Parathyroid adenoma (tissue), 2 donors: ENCODE data around the gene STON2.

ENCODE experiments used
- H2AFZ ChIP-seq: fragments of 300-600 bp; sonication (generic); one replicate; pipeline ENCODE4 v1.7.0; 2017; ENCODE audit warnings: antibody characterized with exemption, mild to moderate bottlenecking
- H3K27ac ChIP-seq: fragments of 300-600 bp; sonication (generic); one replicate; pipeline ENCODE4 v1.7.0; 2017
- H3K27me3 ChIP-seq: fragments of 300-600 bp; sonication (generic); one replicate; pipeline ENCODE4 v1.7.0; 2017; ENCODE audit warnings: low read length; ENCODE audit not compliant: control insufficient read depth, insufficient read depth
- H3K36me3 ChIP-seq: fragments of 300-600 bp; sonication (generic); one replicate; pipeline ENCODE4 v1.7.0; 2017; ENCODE audit warnings: low read length; ENCODE audit not compliant: control insufficient read depth, insufficient read depth
- H3K4me1 ChIP-seq: fragments of 300-600 bp; sonication (generic); one replicate; pipeline ENCODE4 v1.7.0; 2017; ENCODE audit warnings: control low read depth
- H3K4me2 ChIP-seq: fragments of 300-600 bp; sonication (generic); one replicate; pipeline ENCODE4 v1.7.0; 2017; ENCODE audit warnings: low read length
- H3K4me3 ChIP-seq: fragments of 300-600 bp; sonication (generic); one replicate; pipeline ENCODE4 v1.7.0; 2017; ENCODE audit warnings: low read depth, low read length
- H3K79me2 ChIP-seq: fragments of 300-600 bp; sonication (generic); one replicate; pipeline ENCODE4 v1.7.0; 2017; ENCODE audit warnings: control low read depth
- H3K9ac ChIP-seq: fragments of 300-600 bp; sonication (generic); one replicate; pipeline ENCODE4 v1.7.0; 2017; ENCODE audit warnings: mild to moderate bottlenecking
- H3K9me3 ChIP-seq: fragments of 300-600 bp; sonication (generic); one replicate; pipeline ENCODE4 v1.7.0; 2017; ENCODE audit warnings: low read length; ENCODE audit not compliant: control insufficient read depth
- TF ChIP-seq, protein P1 (sequence below): fragments of 300-600 bp; sonication (generic); IDR thresholded peaks from one replicate; pipeline ENCODE4 v1.7.0; 2017; ENCODE audit warnings: antibody characterized with exemption, mild to moderate bottlenecking
- donor health status: primary hyperparathyroidism.

The STON2 gene

DNA sequence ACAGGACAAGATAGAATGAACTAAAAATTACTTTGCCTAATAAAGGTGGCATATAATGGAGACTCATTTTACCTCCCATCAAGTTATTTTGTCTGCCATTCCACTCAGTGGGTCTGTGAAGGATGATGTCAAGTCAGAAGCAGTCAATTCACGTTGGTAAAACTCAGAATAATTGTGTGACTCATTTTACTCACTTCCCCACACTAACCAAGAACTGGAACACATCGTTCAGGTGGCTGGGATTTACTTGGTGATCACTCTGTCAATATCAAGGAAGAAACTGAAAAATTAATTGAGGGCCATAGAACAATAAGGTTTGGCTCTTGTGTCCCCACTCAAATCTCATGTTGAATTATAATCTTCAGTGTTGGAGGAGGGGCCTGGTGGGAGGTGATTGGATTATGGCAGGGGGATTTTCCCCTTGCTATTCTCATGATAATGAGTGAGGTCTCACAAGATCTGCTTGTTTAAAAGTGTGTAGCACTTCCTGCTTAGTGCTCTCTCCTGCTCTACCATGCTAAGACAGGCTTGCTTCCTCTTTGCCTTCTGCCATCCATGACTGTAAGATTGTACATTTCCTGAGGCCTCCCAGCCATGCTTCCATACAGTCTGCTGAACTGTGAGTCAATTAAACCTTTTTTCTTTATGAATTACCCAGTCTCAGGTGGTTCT, 143.7 kb downstream of the STON2 start:
- Histone ChIP-seq H3K79me2 (no peaks in the 10 kb centered on the region), H3K27ac (no peak overlapping the region), H3K4me2 (no peak overlapping the region), H2AFZ (no peak overlapping the region), H3K4me1 (no peaks in the 10 kb centered on the region), H3K27me3 (no peaks in the 10 kb centered on the region), H3K4me3 (no peak overlapping the region), H3K36me3 (no peaks in the 10 kb centered on the region), H3K9me3 (no peaks in the 10 kb centered on the region), H3K9ac (no peak overlapping the region)
- TF ChIP-seq, protein P1, sequence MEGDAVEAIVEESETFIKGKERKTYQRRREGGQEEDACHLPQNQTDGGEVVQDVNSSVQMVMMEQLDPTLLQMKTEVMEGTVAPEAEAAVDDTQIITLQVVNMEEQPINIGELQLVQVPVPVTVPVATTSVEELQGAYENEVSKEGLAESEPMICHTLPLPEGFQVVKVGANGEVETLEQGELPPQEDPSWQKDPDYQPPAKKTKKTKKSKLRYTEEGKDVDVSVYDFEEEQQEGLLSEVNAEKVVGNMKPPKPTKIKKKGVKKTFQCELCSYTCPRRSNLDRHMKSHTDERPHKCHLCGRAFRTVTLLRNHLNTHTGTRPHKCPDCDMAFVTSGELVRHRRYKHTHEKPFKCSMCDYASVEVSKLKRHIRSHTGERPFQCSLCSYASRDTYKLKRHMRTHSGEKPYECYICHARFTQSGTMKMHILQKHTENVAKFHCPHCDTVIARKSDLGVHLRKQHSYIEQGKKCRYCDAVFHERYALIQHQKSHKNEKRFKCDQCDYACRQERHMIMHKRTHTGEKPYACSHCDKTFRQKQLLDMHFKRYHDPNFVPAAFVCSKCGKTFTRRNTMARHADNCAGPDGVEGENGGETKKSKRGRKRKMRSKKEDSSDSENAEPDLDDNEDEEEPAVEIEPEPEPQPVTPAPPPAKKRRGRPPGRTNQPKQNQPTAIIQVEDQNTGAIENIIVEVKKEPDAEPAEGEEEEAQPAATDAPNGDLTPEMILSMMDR = no peak

DNA sequence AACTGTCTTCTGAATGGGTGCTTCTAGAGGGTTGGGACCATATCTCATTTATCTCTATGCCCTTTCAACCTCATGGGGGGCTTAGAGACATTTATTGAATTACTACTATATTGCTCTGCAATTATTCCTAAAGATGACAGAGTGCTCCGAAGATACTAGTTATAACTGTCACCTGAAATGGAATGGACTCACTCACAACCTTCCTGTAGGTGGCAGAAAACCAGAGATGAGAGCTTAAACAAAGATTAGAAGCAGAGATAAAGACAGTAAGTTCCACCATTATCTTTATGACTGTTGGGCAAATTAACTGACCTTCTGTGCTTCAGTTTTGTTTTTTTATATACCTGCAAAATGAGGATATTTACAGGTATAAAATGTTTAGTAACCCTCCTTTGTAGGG, 147.8 kb downstream of the STON2 start:
- Histone ChIP-seq H3K79me2 (no peaks in the 10 kb centered on the region), H3K27me3 (no peaks in the 10 kb centered on the region), H3K36me3 (no peaks in the 10 kb centered on the region), H3K27ac (no peak overlapping the region), H3K9me3 (no peaks in the 10 kb centered on the region), H3K4me2 (no peak overlapping the region), H3K4me3 (no peak overlapping the region), H3K4me1 (no peaks in the 10 kb centered on the region), H3K9ac (no peak overlapping the region), H2AFZ (no peak overlapping the region)
- TF ChIP-seq, protein P1 = no peak

DNA sequence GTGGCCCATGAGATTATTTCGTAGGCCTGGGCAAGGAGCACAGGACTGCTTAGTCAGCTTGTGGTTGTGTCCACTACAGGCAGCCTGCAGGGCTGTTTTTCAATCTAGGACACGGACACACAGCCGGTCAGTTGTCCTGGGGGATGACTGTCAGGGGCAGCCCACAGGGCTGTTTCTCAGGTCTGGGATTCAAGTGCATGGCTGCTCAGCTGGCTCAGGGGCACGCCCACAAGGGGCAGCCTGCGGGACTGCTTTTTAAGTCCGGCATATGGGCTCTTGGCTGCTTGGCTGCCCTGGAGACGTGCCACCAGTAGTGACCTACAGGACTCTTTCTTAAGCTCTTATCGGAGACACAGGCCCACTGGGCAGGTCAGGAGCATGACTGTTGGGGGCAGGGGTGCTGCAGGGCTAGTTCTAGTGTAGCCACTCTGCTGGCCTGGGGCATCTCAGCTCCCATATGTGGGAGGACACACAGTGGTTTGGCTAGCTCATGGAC, 152.8 kb downstream of the STON2 start:
- no peak overlapping the region for H3K27ac ChIP-seq
- H3K36me3 ChIP-seq = no peaks in the 10 kb centered on the region
- no peak overlapping the region for H3K4me2 ChIP-seq
- H3K9ac ChIP-seq = no peak overlapping the region
- no peaks in the 10 kb centered on the region for H3K4me1 ChIP-seq
- H3K9me3 ChIP-seq = no peaks in the 10 kb centered on the region
- TF ChIP-seq, protein P1 = no peak
- H3K79me2 ChIP-seq = no peaks in the 10 kb centered on the region
- no peak overlapping the region for H2AFZ ChIP-seq
- no peak overlapping the region for H3K4me3 ChIP-seq
- H3K27me3 ChIP-seq = no peaks in the 10 kb centered on the region

DNA sequence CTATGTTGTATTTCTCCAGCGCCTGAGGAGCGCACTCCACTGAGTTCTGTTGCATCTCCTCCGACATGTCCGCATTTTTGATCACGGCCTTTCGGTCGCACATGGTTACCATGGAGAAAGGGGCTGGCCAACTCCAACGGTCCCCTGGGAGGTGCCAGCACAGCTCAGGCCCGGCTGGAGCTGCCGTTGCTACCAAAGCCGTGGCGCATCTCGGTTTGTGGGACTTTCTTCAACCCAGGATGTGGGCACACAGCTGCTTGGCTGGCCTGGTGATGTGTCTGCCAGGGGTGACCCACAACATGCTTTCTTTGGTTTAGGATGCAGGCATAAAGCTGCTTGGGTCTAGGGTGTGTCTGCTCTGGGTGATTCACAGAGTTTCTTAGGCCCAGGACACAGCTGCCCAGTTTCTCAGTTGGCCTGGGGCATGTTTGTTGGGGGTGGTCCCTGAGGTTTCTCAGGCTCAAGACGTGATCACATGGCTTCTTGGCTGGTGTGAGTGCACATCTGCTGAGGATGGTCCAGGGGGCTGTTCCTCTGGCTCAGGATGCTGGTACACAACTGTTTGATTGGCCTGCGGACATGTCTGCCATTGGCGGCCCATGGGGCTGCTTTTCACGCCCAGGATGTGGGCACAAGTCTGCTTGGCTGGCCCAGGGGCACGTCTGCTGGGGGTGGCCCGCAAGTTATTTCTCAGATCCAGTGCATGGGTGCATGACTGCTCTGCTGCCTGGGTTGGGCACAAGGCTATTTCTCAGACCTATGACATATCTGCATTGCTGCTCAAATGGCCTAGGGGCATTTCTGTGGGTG, 153.5 kb downstream of the STON2 start:
- Histone ChIP-seq H3K27ac (no peak overlapping the region), H3K27me3 (no peaks in the 10 kb centered on the region), H2AFZ (no peak overlapping the region), H3K36me3 (no peaks in the 10 kb centered on the region), H3K79me2 (no peaks in the 10 kb centered on the region), H3K4me1 (no peaks in the 10 kb centered on the region), H3K4me3 (no peak overlapping the region), H3K9ac (no peak overlapping the region), H3K4me2 (no peak overlapping the region), H3K9me3 (no peaks in the 10 kb centered on the region)
- TF ChIP-seq, protein P1 = no peak
